Heart left ventricle (tissue), 13 donors: ENCODE data around the gene ZDHHC5.

Experiments used
- POLR2A ChIP-seq, 2 donors: fragments of 450-650 bp; IDR thresholded peaks; one replicate each; pipeline ENCODE4 v1.6.1; 2017; ENCODE audit warnings: antibody characterized with exemption in 2 of 2, mild to moderate bottlenecking in 2 of 2, moderate library complexity in 2 of 2
- TF ChIP-seq, protein P1 (sequence below), 12 donors: fragments of 200-600 bp; sonication (generic) in 4 of 12; IDR thresholded peaks; one replicate each; pipeline versions ENCODE4 v1.5.0 to v1.8.0; 2018 to 2022; ENCODE audit warnings: antibody characterized with exemption in 12 of 12, mild to moderate bottlenecking in 5 of 12
- donor health status: ischemic (EF 13 %, LVEDD 7.1; RV severe dilation, severe dysfunction).
- donor health status: DM: no; HTN: yes; CAD: no.
- donor health status: DM: no; HTN: no; CAD: no.
- donor health status: ischemic (EF 25% LVEDD 6.9; RV normal size, moderate dysfunction).
- donor health status: ischemic (EF 25% LVEDD 5.7; RV mildly dilated, moderate dysfunction).
- donor health status: ischemic (EF 35%, LVEDD 5.7; RV mildly dilated, moderate dysfunction).
- donor health status: nonischemic (EF 11% LVEDD 7.7; RV severe dilation, severe dysfunction).
- donor health status: DM: yes; HTN: yes; CAD: no.
- donor health status: PGD.
- donor health status: ischemic (EF 29% LVEDD 5.4; RV normal size, mild dysfunction).
- donor health status: nonischemic (EF 23%, LVEDD 6.1; RV moderate dilation, normal function).

DNA sequence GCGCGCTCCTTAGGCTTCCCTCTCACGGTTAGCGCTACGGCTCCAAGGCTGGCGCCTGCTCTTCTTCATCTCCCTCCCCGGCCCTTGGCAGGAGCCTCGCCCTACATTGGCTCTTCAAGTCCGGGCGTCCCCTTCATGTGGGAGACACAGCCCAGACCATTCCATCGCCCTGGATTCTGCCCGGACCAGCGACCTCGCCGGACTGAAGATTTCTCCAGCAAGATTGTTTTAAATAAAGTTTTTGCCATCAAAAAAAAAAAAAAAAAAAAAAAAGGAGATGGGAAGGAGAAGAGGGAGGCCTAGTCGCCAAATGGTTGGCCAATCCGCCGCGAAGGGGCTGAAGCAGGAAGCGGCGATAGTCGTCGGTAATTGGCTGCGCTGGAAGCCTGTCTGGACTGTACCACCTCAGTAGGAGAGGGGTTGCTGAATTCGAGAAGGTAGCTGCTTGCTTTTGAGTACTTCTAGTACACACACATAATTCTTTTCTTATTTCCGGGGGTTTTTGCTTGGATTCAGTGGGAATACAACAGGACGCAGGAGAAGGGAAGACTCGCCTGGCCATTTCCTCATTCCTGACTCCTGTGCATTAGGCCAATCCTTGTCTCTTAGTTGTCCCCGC is 688 bp upstream of the ZDHHC5 start:
- TF ChIP-seq, protein P1, sequence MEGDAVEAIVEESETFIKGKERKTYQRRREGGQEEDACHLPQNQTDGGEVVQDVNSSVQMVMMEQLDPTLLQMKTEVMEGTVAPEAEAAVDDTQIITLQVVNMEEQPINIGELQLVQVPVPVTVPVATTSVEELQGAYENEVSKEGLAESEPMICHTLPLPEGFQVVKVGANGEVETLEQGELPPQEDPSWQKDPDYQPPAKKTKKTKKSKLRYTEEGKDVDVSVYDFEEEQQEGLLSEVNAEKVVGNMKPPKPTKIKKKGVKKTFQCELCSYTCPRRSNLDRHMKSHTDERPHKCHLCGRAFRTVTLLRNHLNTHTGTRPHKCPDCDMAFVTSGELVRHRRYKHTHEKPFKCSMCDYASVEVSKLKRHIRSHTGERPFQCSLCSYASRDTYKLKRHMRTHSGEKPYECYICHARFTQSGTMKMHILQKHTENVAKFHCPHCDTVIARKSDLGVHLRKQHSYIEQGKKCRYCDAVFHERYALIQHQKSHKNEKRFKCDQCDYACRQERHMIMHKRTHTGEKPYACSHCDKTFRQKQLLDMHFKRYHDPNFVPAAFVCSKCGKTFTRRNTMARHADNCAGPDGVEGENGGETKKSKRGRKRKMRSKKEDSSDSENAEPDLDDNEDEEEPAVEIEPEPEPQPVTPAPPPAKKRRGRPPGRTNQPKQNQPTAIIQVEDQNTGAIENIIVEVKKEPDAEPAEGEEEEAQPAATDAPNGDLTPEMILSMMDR (IDR thresholded peaks at IDR 0.05) = peak in 1 of 12 donors; percentile 12
- peak in 1 of 2 donors; percentile 26 for TF ChIP-seq POLR2A (IDR thresholded peaks at IDR 0.05)
